ENCODE results near the gene MGARP.
"Not testable (repeated sequence)": the region's sequence is repeated elsewhere in the genome, so short reads cannot be mapped to it uniquely, and the experiment has no call there.

Gene MGARP

GRCh38 chr4:139295206-139295941, 15.3 kb upstream of the MGARP start:
- DNase-seq = peak; percentile 70

- DNase-seq = no peak
These were observed 6.2 kb upstream of the MGARP start for GRCh38 chr4:139286186-139286698.

GRCh38 chr4:139282721-139283075, 2.7 kb upstream of the MGARP start:
- DNase-seq = no peak

- DNase-seq = no peak
These were observed 2.2 kb upstream of the MGARP start for GRCh38 chr4:139282065-139282720.

- peak; percentile 15 for DNase-seq
These were observed 889 bp downstream of the MGARP start for GRCh38 chr4:139278912-139279759.

- no peak for DNase-seq
These were observed 1.5 kb downstream of the MGARP start for GRCh38 chr4:139278485-139278884.

- DNase-seq = no peak
These were observed 4.7 kb downstream of the MGARP start for GRCh38 chr4:139275281-139275735.

GRCh38 chr4:139274790-139275189, 5.2 kb downstream of the MGARP start:
- DNase-seq = no peak

GRCh38 chr4:139273835-139274234, 6.2 kb downstream of the MGARP start:
- DNase-seq = no peak

- no peak for DNase-seq
These were observed 12.7 kb downstream of the MGARP start for GRCh38 chr4:139267301-139267700.

GRCh38 chr4:139266583-139267257, 13.3 kb downstream of the MGARP start:
- no peak for DNase-seq

GRCh38 chr4:139266208-139266582, 13.8 kb downstream of the MGARP start:
- DNase-seq = no peak

- DNase-seq = no peak
These were observed 14.4 kb downstream of the MGARP start for GRCh38 chr4:139265654-139266053.

- DNase-seq = no peak
These were observed 23.7 kb downstream of the MGARP start for GRCh38 chr4:139256349-139256748.

- not testable (repeated sequence) for DNase-seq
These were observed 24.4 kb downstream of the MGARP start for GRCh38 chr4:139255581-139255980.

- no peak for DNase-seq
These were observed 26.3 kb downstream of the MGARP start for GRCh38 chr4:139253713-139254112.

GRCh38 chr4:139253046-139253445, 27.0 kb downstream of the MGARP start:
- DNase-seq = no peak

GRCh38 chr4:139247700-139248238, 32.3 kb downstream of the MGARP start:
- DNase-seq = no peak

- DNase-seq = no peak
These were observed 32.8 kb downstream of the MGARP start for GRCh38 chr4:139247241-139247640.

- DNase-seq = no peak
These were observed 33.9 kb downstream of the MGARP start for GRCh38 chr4:139246166-139246565.

- DNase-seq = no peak
These were observed 34.4 kb downstream of the MGARP start for GRCh38 chr4:139245590-139245989.

All from NCI-H1105 treated with DMSO at 0.1 percent for 48 hours (cell line).